ENCODE results near the gene NKD2.

- TF ChIP-seq CTCF (IDR thresholded peaks at IDR 0.05) (no peak), POLR2A (IDR thresholded peaks at IDR 0.05) (no peak), POLR2AphosphoS5 (IDR thresholded peaks at IDR 0.05) (no peak)
Observed at GRCh38 chr5:1001406-1002270, 7.0 kb upstream of the NKD2 start.
